ENCODE results near the gene RPN2. TPM values are rescaled to one million over a fixed set of nuclear protein-coding genes. Genes with fewer than 3 reads are reported as not detected.

The RPN2 gene
- total and polyA plus RNA-seq, 2 donors (not counting 3 experiments of a cell fraction or from before 2014, with no cell fraction given) = 283 to 530 TPM

DNA sequence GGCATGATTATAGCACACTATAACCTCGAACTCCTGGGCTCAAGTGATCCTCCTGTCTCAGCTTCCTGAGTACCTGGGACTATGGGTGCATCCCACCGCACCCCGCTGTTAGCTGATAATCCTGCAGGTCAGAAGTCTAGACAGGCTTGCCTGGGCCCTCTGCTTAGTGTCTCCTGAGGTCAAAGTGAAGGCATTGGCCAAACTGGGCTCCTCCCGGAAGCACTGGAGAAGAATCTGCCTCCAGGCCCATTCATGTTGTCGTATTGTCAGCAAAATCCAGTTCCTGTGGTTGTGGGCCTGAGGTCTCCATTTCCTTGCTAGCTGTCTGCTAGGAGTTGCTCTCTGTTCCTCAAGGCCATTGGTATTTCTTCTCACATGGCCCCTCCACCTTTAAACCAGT lies 6.6 kb downstream of the RPN2 start:
- Histone ChIP-seq H3K9me1 (replicated peaks; ENCODE audit: control insufficient read depth, extremely low read depth, insufficient read depth, low read length) (no peaks in the 10 kb centered on the region), H3K9me3 (replicated peaks; ENCODE audit: control insufficient read depth, insufficient read depth, low read length) (no peaks in the 10 kb centered on the region), H3K4me1 (ENCODE audit: control insufficient read depth, extremely low read depth, insufficient read depth, low read length) (peaks cover 1% of the 10 kb centered on the region), H3K27me3 (ENCODE audit: control insufficient read depth in 2 of 2, insufficient read depth in 2 of 2, low read length in 2 of 2) (no peaks in the 10 kb centered on the region), H3K27ac (ENCODE audit: insufficient read depth, low read depth, low read length) (no peak overlapping the region), H3K4me2 (ENCODE audit: insufficient read depth, low read length) (no peak overlapping the region), H3K4me3 (replicated peaks in 1 of 3; ENCODE audit: insufficient read depth in 1 of 3, low read depth in 1 of 3, low read length in 3 of 3) (no peak overlapping the region), H4K20me1 (replicated peaks; ENCODE audit: control insufficient read depth, extremely low read depth, insufficient read depth, low read length) (peaks cover 2% of the 10 kb centered on the region), H3K9ac (replicated peaks; ENCODE audit: extremely low read depth, insufficient read depth, low read length) (no peak overlapping the region), H2AFZ (ENCODE audit: low read depth, low read length) (no peak overlapping the region), H3K79me2 (ENCODE audit: control insufficient read depth, insufficient read depth, low read length) (peaks cover 90% of the 10 kb centered on the region), H3K36me3 (ENCODE audit: control insufficient read depth in 2 of 2, extremely low read depth in 1 of 2, insufficient read depth in 2 of 2, low read length in 2 of 2) (peaks cover 20 to 25% of the 10 kb centered on the region in 2 experiments)
- no peak for TF ChIP-seq POLR2AphosphoS5 (IDR thresholded peaks at IDR 0.05; ENCODE audit: insufficient read depth, low read depth, low read length)
- no peak for TF ChIP-seq POLR2A (IDR thresholded peaks at IDR 0.05; ENCODE audit: low read depth, low read length)
- TF ChIP-seq EZH2 (IDR thresholded peaks at IDR 0.05; ENCODE audit: borderline replicate concordance, low read depth, low read length, severe bottlenecking) = no peak
- TF ChIP-seq GATA2 (IDR thresholded peaks at IDR 0.05; ENCODE audit: insufficient read depth, insufficient read length, low read depth, low read length) = no peak
- dilution Hi-C loops (cut with MboI; ENCODE audit: extremely low pct_ligation_motif_present, low sequenced_read_pairs) = no loop called here
- POLR2A ChIA-PET = no interaction called here
- CTCF ChIA-PET = no interaction called here
- no peak for DNase-seq (ENCODE audit: low read depth, low spot score)
- no TSS peak for BruUV-seq (replicated peaks)
- no peak for FAIRE-seq
- intact Hi-C loops (cut with micrococcal nuclease) = no loop called here

DNA sequence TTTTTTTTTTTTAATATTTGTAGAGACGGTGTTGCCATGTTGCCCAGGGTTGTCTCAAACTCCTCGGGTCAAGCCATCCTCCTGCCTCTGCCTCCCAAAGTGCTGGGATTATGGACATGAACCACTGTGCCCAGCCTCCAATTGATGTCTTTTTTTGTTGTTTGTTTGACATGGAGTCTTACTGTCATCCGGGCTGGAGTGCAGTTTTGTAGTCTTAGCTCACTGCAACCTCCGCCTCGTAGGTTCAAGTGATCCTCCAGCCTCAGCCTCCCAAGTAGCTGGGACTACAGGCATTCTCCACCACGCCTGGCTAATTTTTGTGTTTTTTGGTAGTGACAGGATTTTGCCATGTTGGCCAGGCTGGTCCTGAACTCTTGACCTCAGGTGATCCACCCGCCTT lies 9.7 kb downstream of the RPN2 start:
- intact Hi-C loops (cut with micrococcal nuclease) = no loop called here
- TF ChIP-seq POLR2A (IDR thresholded peaks at IDR 0.05; ENCODE audit: low read depth, low read length) (no peak), POLR2AphosphoS5 (IDR thresholded peaks at IDR 0.05; ENCODE audit: insufficient read depth, low read depth, low read length) (no peak), MYC (IDR thresholded peaks at IDR 0.05; ENCODE audit: low read depth, low read length) (no peak), JUN (IDR thresholded peaks at IDR 0.05; ENCODE audit: borderline replicate concordance, insufficient read depth, insufficient read length, low read depth) (no peak), FOS (IDR thresholded peaks at IDR 0.05; ENCODE audit: borderline replicate concordance, insufficient read depth, low read length) (no peak), GATA2 (IDR thresholded peaks at IDR 0.05; ENCODE audit: insufficient read depth, insufficient read length, low read depth, low read length) (no peak), EZH2 (IDR thresholded peaks at IDR 0.05; ENCODE audit: borderline replicate concordance, low read depth, low read length, severe bottlenecking) (no peak)
- TF ChIP-seq, protein P1, sequence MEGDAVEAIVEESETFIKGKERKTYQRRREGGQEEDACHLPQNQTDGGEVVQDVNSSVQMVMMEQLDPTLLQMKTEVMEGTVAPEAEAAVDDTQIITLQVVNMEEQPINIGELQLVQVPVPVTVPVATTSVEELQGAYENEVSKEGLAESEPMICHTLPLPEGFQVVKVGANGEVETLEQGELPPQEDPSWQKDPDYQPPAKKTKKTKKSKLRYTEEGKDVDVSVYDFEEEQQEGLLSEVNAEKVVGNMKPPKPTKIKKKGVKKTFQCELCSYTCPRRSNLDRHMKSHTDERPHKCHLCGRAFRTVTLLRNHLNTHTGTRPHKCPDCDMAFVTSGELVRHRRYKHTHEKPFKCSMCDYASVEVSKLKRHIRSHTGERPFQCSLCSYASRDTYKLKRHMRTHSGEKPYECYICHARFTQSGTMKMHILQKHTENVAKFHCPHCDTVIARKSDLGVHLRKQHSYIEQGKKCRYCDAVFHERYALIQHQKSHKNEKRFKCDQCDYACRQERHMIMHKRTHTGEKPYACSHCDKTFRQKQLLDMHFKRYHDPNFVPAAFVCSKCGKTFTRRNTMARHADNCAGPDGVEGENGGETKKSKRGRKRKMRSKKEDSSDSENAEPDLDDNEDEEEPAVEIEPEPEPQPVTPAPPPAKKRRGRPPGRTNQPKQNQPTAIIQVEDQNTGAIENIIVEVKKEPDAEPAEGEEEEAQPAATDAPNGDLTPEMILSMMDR (IDR thresholded peaks at IDR 0.05; ENCODE audit: extremely low read depth in 1 of 2, insufficient read depth in 1 of 2, low read depth in 1 of 2, low read length in 2 of 2) = no peak
- TF ChIP-seq, protein P2, sequence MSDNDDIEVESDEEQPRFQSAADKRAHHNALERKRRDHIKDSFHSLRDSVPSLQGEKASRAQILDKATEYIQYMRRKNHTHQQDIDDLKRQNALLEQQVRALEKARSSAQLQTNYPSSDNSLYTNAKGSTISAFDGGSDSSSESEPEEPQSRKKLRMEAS (IDR thresholded peaks at IDR 0.05; ENCODE audit: insufficient read depth, insufficient read length) = no peak
- Histone ChIP-seq H3K4me1 (ENCODE audit: control insufficient read depth, extremely low read depth, insufficient read depth, low read length) (no peaks in the 10 kb centered on the region), H3K27ac (ENCODE audit: insufficient read depth, low read depth, low read length) (no peak overlapping the region), H3K79me2 (ENCODE audit: control insufficient read depth, insufficient read depth, low read length) (peaks cover 90% of the 10 kb centered on the region), H3K36me3 (ENCODE audit: control insufficient read depth in 2 of 2, extremely low read depth in 1 of 2, insufficient read depth in 2 of 2, low read length in 2 of 2) (peaks cover 18 to 24% of the 10 kb centered on the region in 2 experiments), H3K9me1 (replicated peaks; ENCODE audit: control insufficient read depth, extremely low read depth, insufficient read depth, low read length) (no peaks in the 10 kb centered on the region), H3K9me3 (replicated peaks; ENCODE audit: control insufficient read depth, insufficient read depth, low read length) (no peaks in the 10 kb centered on the region), H3K9ac (replicated peaks; ENCODE audit: extremely low read depth, insufficient read depth, low read length) (no peak overlapping the region), H2AFZ (ENCODE audit: low read depth, low read length) (no peak overlapping the region), H3K27me3 (ENCODE audit: control insufficient read depth in 2 of 2, insufficient read depth in 2 of 2, low read length in 2 of 2) (no peaks in the 10 kb centered on the region), H3K4me3 (replicated peaks in 1 of 3; ENCODE audit: insufficient read depth in 1 of 3, low read depth in 1 of 3, low read length in 3 of 3) (no peak overlapping the region), H3K4me2 (ENCODE audit: insufficient read depth, low read length) (no peak overlapping the region), H4K20me1 (replicated peaks; ENCODE audit: control insufficient read depth, extremely low read depth, insufficient read depth, low read length) (peaks cover 2% of the 10 kb centered on the region)
- ChIA-PET POLR2A (no interaction called here), CTCF (interaction anchor here (1.0 to 1.4 kb wide), 3 partner anchors 10 to 181 kb away, joined by 3 read pairs; partner anchors contain the start of genes MROH8 and RPN2)
- DNase-seq (ENCODE audit: low read depth, low spot score) (no peak), FAIRE-seq (no peak)
- dilution Hi-C loops (cut with MboI; ENCODE audit: extremely low pct_ligation_motif_present, low sequenced_read_pairs) = no loop called here
- BruUV-seq (replicated peaks) = no TSS peak
